HG03571 (cell line): ENCODE data around the gene RUFY3.
"Not testable (repeated sequence)": the region's sequence is repeated elsewhere in the genome, so short reads cannot be mapped to it uniquely, and the experiment has no call there.

Experiments
- ATAC-seq: cut with Tn5 transposase; IDR thresholded peaks from one replicate; pipeline ENCODE4 v1.9.1; 2021; ENCODE audit not compliant: unreplicated experiment

Gene RUFY3

GRCh38 chr4:70705183-70706043 is 16.4 kb upstream of the RUFY3 start:
- peak; percentile 55 for ATAC-seq

GRCh38 chr4:70706044-70706461 is 15.7 kb upstream of the RUFY3 start:
- no peak for ATAC-seq

DNA sequence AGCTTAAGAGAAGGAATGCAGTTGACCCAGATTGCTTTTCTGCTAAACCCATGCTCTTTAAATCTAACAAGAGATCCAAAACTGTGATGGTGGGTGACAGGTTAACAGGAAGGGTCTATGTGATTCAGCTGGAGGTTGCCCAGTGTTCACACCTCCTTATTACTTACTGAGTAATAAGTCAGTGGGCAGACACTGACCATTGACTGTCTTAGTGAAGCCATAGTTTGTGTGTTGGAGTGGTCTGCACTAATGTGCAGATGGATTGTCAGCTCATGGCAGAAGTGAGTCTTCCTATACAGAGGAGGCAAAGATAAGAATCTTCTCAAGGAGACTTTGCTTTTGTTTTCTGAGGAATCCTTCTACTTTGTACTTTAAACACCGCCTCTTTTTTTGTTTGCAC is 15.2 kb upstream of the RUFY3 start:
- no peak for ATAC-seq

- ATAC-seq = no peak
Measured at GRCh38 chr4:70709611-70710205, 12.1 kb upstream of the RUFY3 start.

- ATAC-seq = no peak
Measured at GRCh38 chr4:70711599-70711998, 10.2 kb upstream of the RUFY3 start.

DNA sequence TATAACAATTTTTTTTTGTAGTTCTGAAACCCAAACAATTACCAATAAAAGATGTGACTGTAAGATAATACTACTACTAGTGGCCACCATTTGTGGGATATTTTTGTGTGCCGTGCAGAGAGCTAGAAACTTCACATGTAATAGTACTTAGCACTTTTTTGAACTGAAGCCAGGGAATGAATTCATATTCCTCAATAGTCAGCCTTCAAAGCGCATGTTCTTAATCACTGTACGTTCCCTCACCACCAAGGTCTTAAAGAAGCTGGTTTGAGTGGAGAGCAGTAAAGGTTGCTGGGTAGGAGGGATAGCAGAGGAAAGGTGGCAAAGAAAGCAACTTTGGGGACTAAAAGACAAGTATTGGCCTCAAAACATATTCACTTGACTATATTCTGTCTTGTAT is 9.6 kb upstream of the RUFY3 start:
- no peak for ATAC-seq

- peak; percentile 4 for ATAC-seq
Measured at GRCh38 chr4:70712604-70713452, 8.9 kb upstream of the RUFY3 start.

DNA sequence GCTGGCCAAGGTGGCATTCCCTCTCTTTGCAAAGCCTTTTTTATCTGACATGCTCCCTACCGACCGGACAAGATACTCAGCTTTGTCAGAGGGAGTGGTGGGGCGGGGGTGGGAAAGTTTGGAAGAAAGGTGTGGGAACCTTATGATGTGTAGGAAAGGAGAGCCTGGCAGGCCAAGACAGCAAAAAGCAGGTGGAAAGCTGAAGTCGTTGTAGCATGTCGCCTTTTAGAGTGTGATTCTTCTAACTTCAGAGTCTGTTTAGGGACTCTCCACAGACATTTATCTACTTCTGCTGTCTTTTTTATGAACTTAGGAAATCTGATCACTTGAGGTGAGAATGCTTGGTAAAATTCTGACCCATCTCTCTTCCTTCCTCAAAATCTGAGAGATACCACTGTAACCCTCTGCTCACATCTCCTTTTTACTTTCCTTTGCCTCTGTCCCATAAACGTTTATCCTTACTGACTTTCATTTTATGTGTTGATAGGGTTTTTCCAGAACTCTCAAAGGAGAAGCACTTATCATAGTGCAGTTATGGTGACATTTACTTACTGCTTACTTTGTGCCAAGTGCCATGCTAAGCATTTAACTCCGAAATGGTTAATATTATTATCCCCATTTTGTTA is 8.2 kb upstream of the RUFY3 start:
- ATAC-seq = peak; percentile 36

- peak; percentile 34 for ATAC-seq
Measured at GRCh38 chr4:70714079-70714887, 7.5 kb upstream of the RUFY3 start.

- ATAC-seq = peak; percentile 10
Measured at GRCh38 chr4:70715097-70715496, 6.7 kb upstream of the RUFY3 start.

- ATAC-seq = no peak
Measured at GRCh38 chr4:70718811-70719604, 2.8 kb upstream of the RUFY3 start.

GRCh38 chr4:70722199-70722791 is 531 bp downstream of the RUFY3 start:
- ATAC-seq = no peak

GRCh38 chr4:70724463-70724862 is 2.7 kb downstream of the RUFY3 start:
- ATAC-seq = no peak

- ATAC-seq = no peak
Measured at GRCh38 chr4:70725633-70726032, 3.9 kb downstream of the RUFY3 start.

GRCh38 chr4:70726515-70726914 is 4.8 kb downstream of the RUFY3 start:
- ATAC-seq = not testable (repeated sequence)

GRCh38 chr4:70728091-70728490 is 6.3 kb downstream of the RUFY3 start:
- ATAC-seq = no peak

DNA sequence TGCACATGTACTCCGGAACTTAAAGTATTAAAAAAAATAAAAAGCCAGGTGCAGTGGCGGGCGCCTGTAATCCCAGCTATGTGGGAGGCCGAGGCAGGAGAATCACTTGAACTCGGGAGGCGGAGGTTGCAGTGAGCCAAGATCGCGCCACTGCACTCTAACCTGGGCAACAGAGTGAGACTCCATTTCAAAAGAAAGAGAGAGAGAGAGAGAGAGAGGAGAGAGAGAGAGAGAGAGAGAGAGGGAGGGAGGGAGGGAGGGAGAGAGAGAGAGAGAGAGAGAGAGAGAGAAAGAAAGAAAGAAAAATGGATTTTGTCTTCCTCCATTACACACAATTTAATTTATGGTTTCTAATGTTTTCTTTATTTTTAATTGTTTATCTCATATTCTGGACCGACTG is 11.1 kb downstream of the RUFY3 start:
- not testable (repeated sequence) for ATAC-seq

DNA sequence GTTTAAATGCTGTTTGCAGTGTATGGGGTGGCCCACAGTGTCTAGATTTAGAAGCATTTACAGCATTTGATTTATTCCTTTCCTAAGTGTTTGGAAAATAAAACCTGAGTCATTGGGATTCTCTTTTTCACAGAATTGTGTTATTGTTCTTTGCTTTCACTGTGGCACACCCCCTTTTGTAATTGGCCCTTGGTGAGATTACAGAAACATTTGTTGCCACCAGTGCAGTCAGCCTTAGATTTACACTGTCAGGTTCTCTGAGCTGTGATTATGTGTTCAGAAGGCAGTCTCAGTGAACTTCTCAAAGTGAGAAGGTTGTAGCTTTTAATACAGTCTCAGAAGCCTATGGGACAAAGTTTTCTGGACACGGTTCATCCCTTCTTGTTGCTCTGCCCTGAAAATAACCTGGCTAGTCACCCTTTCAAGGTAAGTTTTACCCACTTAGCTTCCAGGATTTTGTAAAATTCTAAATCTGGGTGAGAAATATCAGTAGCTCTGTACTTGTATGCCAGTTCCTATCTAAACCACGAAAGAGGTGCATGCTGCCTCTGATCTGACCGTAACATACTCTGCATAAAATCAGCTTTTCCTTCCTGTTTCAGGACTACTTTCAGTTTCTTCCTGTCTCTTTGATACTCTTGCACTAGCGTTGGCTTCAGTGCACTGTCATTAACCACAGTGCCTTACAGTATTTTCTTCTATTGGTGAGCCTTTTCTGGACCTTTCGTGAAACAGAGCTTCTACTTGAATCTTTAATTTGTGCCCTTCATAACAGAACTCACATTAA is 12.6 kb downstream of the RUFY3 start:
- ATAC-seq = peak; percentile 87
